ENCODE data around the gene RPS15. TPM values are rescaled to one million over a fixed set of nuclear protein-coding genes. Genes with fewer than 3 reads are reported as not detected.

The RPS15 gene
- polyA plus RNA-seq, 1 of the 3 experiments (the other 2 are of a cell fraction): 3,749 TPM

GRCh38 chr19:1422943-1423342, 15.3 kb upstream of the RPS15 start:
- DNase-seq: no peak
- no peak overlapping the region for H3K4me2 ChIP-seq
- 96% methylated on average over 20 of the region's 24 CpGs for WGBS (ENCODE audit: low lambda C conversion rate)
- no peaks in the 10 kb centered on the region; a peak in 1 of 4 replicates for H3K4me1 ChIP-seq (ENCODE audit: control insufficient read depth in 1 of 2, insufficient read depth in 2 of 2, low read depth in 1 of 2, low read length in 1 of 2)
- no peaks in the 10 kb centered on the region for H3F3A ChIP-seq (replicated peaks; ENCODE audit: insufficient read depth)
- H3K9me2 ChIP-seq: no peaks in the 10 kb centered on the region
- no peak overlapping the region for H3K4me3 ChIP-seq (ENCODE audit: low read depth in 2 of 2, low read length in 1 of 2)
- H3K79me2 ChIP-seq (ENCODE audit: insufficient read depth): peaks cover 52% of the 10 kb centered on the region
- CTCF ChIA-PET: interaction anchor here (0.9 kb wide), 1 partner anchor 20 kb away, joined by 3 read pairs; no protein-coding TSS in a partner anchor
- no peaks in the 10 kb centered on the region for H3K9me3 ChIP-seq
- H4K20me1 ChIP-seq (ENCODE audit: insufficient read depth): peaks cover 44% of the 10 kb centered on the region
- H3K27ac ChIP-seq (ENCODE audit: low read depth in 2 of 2, low read length in 1 of 2): no peak overlapping the region
- H3K27me3 ChIP-seq (ENCODE audit: insufficient read depth): no peaks in the 10 kb centered on the region
- H3K9ac ChIP-seq: no peak overlapping the region
- TF ChIP-seq MAX (IDR thresholded peaks at IDR 0.05; ENCODE audit: low read depth): no peak
- TF ChIP-seq USF1 (IDR thresholded peaks at IDR 0.05; ENCODE audit: borderline replicate concordance, low read depth): no peak
- TF ChIP-seq GATA2 (CRISPR knock-in tag; IDR thresholded peaks at IDR 0.05): no peak
- TF ChIP-seq TAF1 (IDR thresholded peaks at IDR 0.05; ENCODE audit: borderline replicate concordance, low read depth, low read length): no peak
- H3K36me3 ChIP-seq (replicated peaks in 1 of 2; ENCODE audit: control insufficient read depth in 1 of 2, insufficient read depth in 2 of 2, low read length in 1 of 2): peaks cover 7 to 93% of the 10 kb centered on the region in 2 experiments
- no peak overlapping the region for H2AFZ ChIP-seq (ENCODE audit: low read depth)
- POLR2A ChIA-PET: no interaction called here

- no peak for DNase-seq
- H3K79me2 ChIP-seq (ENCODE audit: insufficient read depth): peaks cover 46% of the 10 kb centered on the region
- H3K9me2 ChIP-seq: no peaks in the 10 kb centered on the region
- H3K27ac ChIP-seq (ENCODE audit: low read depth in 2 of 2, low read length in 1 of 2): no peak overlapping the region
- no peak overlapping the region for H3K4me2 ChIP-seq
- WGBS (ENCODE audit: low lambda C conversion rate): 96% methylated on average over 28 of the region's 40 CpGs
- H3K4me1 ChIP-seq (ENCODE audit: control insufficient read depth in 1 of 2, insufficient read depth in 2 of 2, low read depth in 1 of 2, low read length in 1 of 2): no peaks in the 10 kb centered on the region; a peak in 1 of 4 replicates
- H3K27me3 ChIP-seq (ENCODE audit: insufficient read depth): no peaks in the 10 kb centered on the region
- no peaks in the 10 kb centered on the region for H3K9me3 ChIP-seq
- H3F3A ChIP-seq (replicated peaks; ENCODE audit: insufficient read depth): no peaks in the 10 kb centered on the region
- peaks cover 7 to 93% of the 10 kb centered on the region in 2 experiments for H3K36me3 ChIP-seq (replicated peaks in 1 of 2; ENCODE audit: control insufficient read depth in 1 of 2, insufficient read depth in 2 of 2, low read length in 1 of 2)
- peaks cover 38% of the 10 kb centered on the region for H4K20me1 ChIP-seq (ENCODE audit: insufficient read depth)
- TF ChIP-seq RFX5 (IDR thresholded peaks at IDR 0.05; ENCODE audit: low read length) (no peak), NRF1 (IDR thresholded peaks at IDR 0.05; ENCODE audit: low read depth, low read length) (no peak)
- no peak overlapping the region for H3K9ac ChIP-seq
- H2AFZ ChIP-seq (ENCODE audit: low read depth): no peak overlapping the region
- no peak overlapping the region for H3K4me3 ChIP-seq (ENCODE audit: low read depth in 2 of 2, low read length in 1 of 2)
- ChIA-PET CTCF (interaction anchor here (0.6 to 1.2 kb wide), 3 partner anchors 9 to 21 kb away, joined by 3 read pairs; no protein-coding TSS in a partner anchor), POLR2A (no interaction called here)
These were observed 14.6 kb upstream of the RPS15 start for GRCh38 chr19:1423436-1424191.

GRCh38 chr19:1424192-1424955, 13.8 kb upstream of the RPS15 start:
- Histone ChIP-seq H3K9me3 (no peaks in the 10 kb centered on the region), H3K4me3 (ENCODE audit: low read depth in 2 of 2, low read length in 1 of 2) (no peak overlapping the region), H3K9me2 (no peaks in the 10 kb centered on the region), H4K20me1 (ENCODE audit: insufficient read depth) (peaks cover 33% of the 10 kb centered on the region; the same call in 1 of the 2 replicates), H3K27me3 (ENCODE audit: insufficient read depth) (no peaks in the 10 kb centered on the region), H3F3A (replicated peaks; ENCODE audit: insufficient read depth) (no peaks in the 10 kb centered on the region), H3K9ac (no peak overlapping the region), H3K79me2 (ENCODE audit: insufficient read depth) (peaks cover 38% of the 10 kb centered on the region), H3K36me3 (replicated peaks in 1 of 2; ENCODE audit: control insufficient read depth in 1 of 2, insufficient read depth in 2 of 2, low read length in 1 of 2) (peaks cover 7 to 93% of the 10 kb centered on the region in 2 experiments), H2AFZ (ENCODE audit: low read depth) (no peak overlapping the region), H3K27ac (ENCODE audit: low read depth in 2 of 2, low read length in 1 of 2) (no peak overlapping the region), H3K4me1 (ENCODE audit: control insufficient read depth in 1 of 2, insufficient read depth in 2 of 2, low read depth in 1 of 2, low read length in 1 of 2) (no peaks in the 10 kb centered on the region; a peak in 1 of 4 replicates), H3K4me2 (no peak overlapping the region)
- CTCF ChIA-PET: interaction anchor here (0.6 to 1.2 kb wide), 3 partner anchors 9 to 21 kb away, joined by 3 read pairs; no protein-coding TSS in a partner anchor
- WGBS (ENCODE audit: low lambda C conversion rate): 92% methylated on average over 33 of the region's 42 CpGs
- DNase-seq: no peak
- POLR2A ChIA-PET: no interaction called here
- TF ChIP-seq MEF2A (IDR thresholded peaks at IDR 0.05; ENCODE audit: borderline replicate concordance, low read depth): no peak
- no peak for TF ChIP-seq POLR2AphosphoS5 (IDR thresholded peaks at IDR 0.05; ENCODE audit: low read depth, low read length)
- no peak for TF ChIP-seq MXI1 (IDR thresholded peaks at IDR 0.05; ENCODE audit: low read depth, low read length)
- TF ChIP-seq ZBTB33 (IDR thresholded peaks at IDR 0.05; ENCODE audit: borderline replicate concordance, low read depth): no peak
- TF ChIP-seq TAF1 (IDR thresholded peaks at IDR 0.05; ENCODE audit: borderline replicate concordance, low read depth, low read length): no peak
- TF ChIP-seq IRF3 (IDR thresholded peaks at IDR 0.05; ENCODE audit: low read depth, low read length): no peak
- TF ChIP-seq FOSL2 (IDR thresholded peaks at IDR 0.05; ENCODE audit: borderline replicate concordance, low read depth): no peak
- no peak for TF ChIP-seq CHD2 (IDR thresholded peaks at IDR 0.05; ENCODE audit: low read length, partially characterized antibody)
- no peak for TF ChIP-seq YY1 (IDR thresholded peaks at IDR 0.05; ENCODE audit: low read depth)
- TF ChIP-seq TCF12 (IDR thresholded peaks at IDR 0.05): no peak
- TF ChIP-seq ELF1 (IDR thresholded peaks at IDR 0.05): no peak

Data from SK-N-SH (cell line).